AG09319 (cell line): ENCODE data around the gene RGP1.

ENCODE experiments used
- DNase-seq: peaks from one replicate; pipeline ENCODE4 v3.0.0-alpha.2; 2010; ENCODE audit warnings: low read depth; ENCODE audit errors: extremely low read depth
- CTCF ChIP-seq: IDR thresholded peaks from 2 replicates; pipeline ENCODE4 v1.5.1; 2011; ENCODE audit warnings: low read depth, mild to moderate bottlenecking, inconsistent platforms, low read length, moderate library complexity

Gene RGP1

GRCh38 chr9:35734096-35734495, 15.0 kb upstream of the RGP1 start:
- no peak for TF ChIP-seq CTCF
- DNase-seq, result no peak

GRCh38 chr9:35736201-35736633, 12.9 kb upstream of the RGP1 start:
- DNase-seq, result peak; percentile 50
- TF ChIP-seq CTCF, result peak; percentile 93

GRCh38 chr9:35737143-35737542, 11.9 kb upstream of the RGP1 start:
- TF ChIP-seq CTCF, result no peak
- DNase-seq, result no peak

GRCh38 chr9:35738186-35738585, 10.9 kb upstream of the RGP1 start:
- DNase-seq, result no peak
- TF ChIP-seq CTCF, result no peak

GRCh38 chr9:35738924-35739323, 10.2 kb upstream of the RGP1 start:
- DNase-seq, result no peak
- no peak for TF ChIP-seq CTCF

- TF ChIP-seq CTCF, result no peak
- no peak for DNase-seq
These were observed 8.8 kb upstream of the RGP1 start for GRCh38 chr9:35740243-35740642.

GRCh38 chr9:35741740-35742139, 7.3 kb upstream of the RGP1 start:
- TF ChIP-seq CTCF, result no peak
- no peak for DNase-seq
